ENCODE data around the gene B4GALNT3. TPM values are rescaled to one million over a fixed set of nuclear protein-coding genes. Genes with fewer than 3 reads are reported as not detected.

Gene B4GALNT3
- total and polyA plus RNA-seq, 2 of the 13 experiments (the other 11 are each of a cell fraction or from before 2014, with no cell fraction given), result 3.2 to 4.4 TPM

DNA sequence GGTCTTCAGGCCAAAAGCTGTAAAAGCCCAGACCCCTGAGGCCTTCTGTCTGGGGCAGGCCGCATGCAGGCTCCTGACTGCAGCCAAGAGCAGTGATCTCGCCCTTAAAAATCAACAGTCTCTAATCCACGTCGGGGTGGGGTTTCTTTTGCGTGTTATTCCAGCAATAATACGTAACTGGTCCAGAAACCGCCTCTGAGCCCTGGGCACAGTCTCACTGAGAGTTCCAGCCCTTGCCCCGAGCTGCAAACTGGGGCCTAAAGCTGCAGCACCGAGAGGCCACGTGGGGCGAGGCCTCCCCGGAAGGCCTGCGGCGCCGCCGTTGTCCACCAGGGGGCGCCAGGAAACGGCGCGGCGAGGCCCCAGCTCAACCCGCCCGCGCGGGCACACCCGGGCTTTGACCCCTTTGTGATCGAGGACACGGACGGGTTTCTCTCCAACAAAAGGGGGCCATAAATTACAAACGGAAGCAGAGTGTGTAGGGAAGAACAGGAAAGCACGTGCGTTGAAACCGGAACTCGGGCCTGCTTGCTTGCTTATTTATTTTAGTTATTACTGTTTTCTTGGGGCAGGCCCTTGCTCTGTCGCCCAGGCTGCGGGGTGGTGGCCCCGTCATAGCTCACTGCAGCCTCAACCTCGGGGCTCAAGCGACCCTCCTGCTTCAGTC lies 116.3 kb downstream of the B4GALNT3 start (continued):
- TF ChIP-seq, protein P1, sequence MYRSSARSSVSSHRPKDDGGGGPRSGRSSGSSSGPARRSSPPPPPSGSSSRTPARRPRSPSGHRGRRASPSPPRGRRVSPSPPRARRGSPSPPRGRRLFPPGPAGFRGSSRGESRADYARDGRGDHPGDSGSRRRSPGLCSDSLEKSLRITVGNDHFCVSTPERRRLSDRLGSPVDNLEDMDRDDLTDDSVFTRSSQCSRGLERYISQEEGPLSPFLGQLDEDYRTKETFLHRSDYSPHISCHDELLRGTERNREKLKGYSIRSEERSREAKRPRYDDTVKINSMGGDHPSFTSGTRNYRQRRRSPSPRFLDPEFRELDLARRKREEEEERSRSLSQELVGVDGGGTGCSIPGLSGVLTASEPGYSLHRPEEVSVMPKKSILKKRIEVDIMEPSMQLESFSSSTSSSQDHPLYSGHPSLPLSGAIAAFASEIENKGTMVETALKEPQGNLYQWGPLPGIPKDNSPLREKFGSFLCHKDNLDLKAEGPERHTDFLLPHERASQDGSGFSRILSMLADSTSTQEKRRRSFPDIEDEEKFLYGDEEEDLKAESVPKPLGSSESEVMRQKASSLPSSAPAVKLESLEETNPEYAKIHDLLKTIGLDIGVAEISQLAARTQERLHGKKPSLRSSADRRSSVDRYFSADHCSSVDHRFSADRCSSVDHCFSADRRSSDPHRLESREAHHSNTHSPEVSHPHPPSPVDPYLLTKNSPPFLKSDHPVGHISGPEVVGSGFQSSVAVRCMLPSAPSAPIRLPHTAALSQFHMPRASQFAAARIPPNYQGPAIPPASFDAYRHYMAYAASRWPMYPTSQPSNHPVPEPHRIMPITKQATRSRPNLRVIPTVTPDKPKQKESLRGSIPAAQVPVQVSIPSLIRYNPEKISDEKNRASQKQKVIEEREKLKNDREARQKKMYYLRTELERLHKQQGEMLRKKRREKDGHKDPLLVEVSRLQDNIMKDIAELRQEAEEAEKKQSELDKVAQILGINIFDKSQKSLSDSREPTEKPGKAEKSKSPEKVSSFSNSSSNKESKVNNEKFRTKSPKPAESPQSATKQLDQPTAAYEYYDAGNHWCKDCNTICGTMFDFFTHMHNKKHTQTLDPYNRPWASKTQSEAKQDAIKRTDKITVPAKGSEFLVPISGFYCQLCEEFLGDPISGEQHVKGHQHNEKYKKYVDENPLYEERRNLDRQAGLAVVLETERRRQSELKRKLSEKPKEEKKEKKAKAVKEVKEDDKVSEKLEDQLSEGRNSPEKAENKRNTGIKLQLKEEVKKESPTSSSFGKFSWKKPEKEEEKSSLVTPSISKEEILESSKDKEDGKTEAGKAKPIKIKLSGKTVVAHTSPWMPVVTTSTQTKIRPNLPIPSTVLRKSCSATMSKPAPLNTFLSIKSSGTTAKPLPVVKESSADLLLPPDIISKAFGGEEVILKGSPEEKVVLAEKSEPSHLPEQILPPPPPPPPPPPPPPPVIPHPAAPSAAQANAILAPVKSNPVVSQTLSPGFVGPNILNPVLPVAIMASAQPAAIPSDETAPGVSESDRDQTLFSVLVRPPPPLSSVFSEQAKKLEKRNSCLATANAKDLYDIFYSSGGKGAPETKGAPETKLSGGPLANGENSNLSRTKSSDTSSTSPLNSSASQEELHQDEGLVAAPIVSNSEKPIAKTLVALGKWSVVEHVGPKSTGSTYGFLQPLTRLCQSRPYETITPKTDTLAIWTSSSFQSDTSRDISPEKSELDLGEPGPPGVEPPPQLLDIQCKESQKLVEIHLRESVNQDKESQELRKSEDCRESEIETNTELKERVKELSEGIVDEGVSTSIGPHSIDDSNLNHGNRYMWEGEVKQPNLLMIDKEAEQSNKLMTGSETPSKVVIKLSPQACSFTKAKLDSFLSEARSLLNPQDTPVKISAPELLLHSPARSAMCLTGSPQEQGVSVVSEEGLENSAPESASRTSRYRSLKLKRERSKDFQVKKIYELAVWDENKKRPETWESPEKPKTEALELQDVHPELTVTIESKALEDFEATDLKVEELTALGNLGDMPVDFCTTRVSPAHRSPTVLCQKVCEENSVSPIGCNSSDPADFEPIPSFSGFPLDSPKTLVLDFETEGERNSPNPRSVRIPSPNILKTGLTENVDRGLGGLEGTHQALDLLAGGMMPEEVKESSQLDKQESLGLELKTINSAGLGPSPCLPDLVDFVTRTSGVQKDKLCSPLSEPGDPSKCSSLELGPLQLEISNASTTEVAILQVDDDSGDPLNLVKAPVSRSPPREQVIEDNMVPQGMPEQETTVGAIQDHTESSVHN (CRISPR knock-in tag; IDR thresholded peaks at IDR 0.05), result 0 out of 2 replicates have a peak, but pooled peaks have one; percentile 19
- TF ChIP-seq ZBTB39 (CRISPR knock-in tag; IDR thresholded peaks at IDR 0.05) (peak; percentile 80), ZNF564 (CRISPR knock-in tag; IDR thresholded peaks at IDR 0.05) (peak; percentile 97), THAP8 (CRISPR knock-in tag; IDR thresholded peaks at IDR 0.05; ENCODE audit: borderline replicate concordance) (no peak; the same call in 1 of the 2 replicates), ZBTB21 (CRISPR knock-in tag; IDR thresholded peaks at IDR 0.05) (no peak), YY1 (IDR thresholded peaks at IDR 0.05; ENCODE audit: insufficient read depth, insufficient replicate concordance, low read depth, low read length) (peak; percentile 72), YEATS2 (CRISPR knock-in tag; IDR thresholded peaks at IDR 0.05; ENCODE audit: borderline replicate concordance) (peak; percentile 59), ZBTB38 (CRISPR knock-in tag; IDR thresholded peaks at IDR 0.05) (peak; percentile 93), ETV5 (CRISPR knock-in tag; IDR thresholded peaks at IDR 0.05; ENCODE audit: borderline replicate concordance) (peak; percentile 97), KMT2B (CRISPR knock-in tag; IDR thresholded peaks at IDR 0.05) (no peak), REST (IDR thresholded peaks at IDR 0.05; ENCODE audit: borderline replicate concordance in 1 of 2, low read depth in 1 of 2, low read length in 2 of 2) (peak in 1 of 2 experiments; percentile 27; a peak in 1 of 4 replicates)
- TF ChIP-seq, protein P2, sequence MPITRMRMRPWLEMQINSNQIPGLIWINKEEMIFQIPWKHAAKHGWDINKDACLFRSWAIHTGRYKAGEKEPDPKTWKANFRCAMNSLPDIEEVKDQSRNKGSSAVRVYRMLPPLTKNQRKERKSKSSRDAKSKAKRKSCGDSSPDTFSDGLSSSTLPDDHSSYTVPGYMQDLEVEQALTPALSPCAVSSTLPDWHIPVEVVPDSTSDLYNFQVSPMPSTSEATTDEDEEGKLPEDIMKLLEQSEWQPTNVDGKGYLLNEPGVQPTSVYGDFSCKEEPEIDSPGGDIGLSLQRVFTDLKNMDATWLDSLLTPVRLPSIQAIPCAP (CRISPR knock-in tag; IDR thresholded peaks at IDR 0.05; ENCODE audit: low read depth), result no peak
